VCaP (cell line): ENCODE measurements around the gene MCMBP.

ENCODE experiments used
- H3K27ac ChIP-seq: fragments of 450-650 bp; 2 replicates; pipeline ENCODE4 v1.5.1; 2017
- CTCF ChIP-seq: fragments of 450-650 bp; conservative IDR thresholded peaks from 2 replicates; pipeline ENCODE4 v1.5.1; 2017; ENCODE audit warnings: mild to moderate bottlenecking, moderate library complexity

MCMBP gene

GRCh38 chr10:119849944-119850343, 22.7 kb downstream of the MCMBP start:
- no peak for TF ChIP-seq CTCF
- H3K27ac ChIP-seq: no peak overlapping the region

- H3K27ac ChIP-seq: no peak overlapping the region
- TF ChIP-seq CTCF: no peak
Observed at GRCh38 chr10:119849031-119849789, 23.4 kb downstream of the MCMBP start.

- no peak overlapping the region for H3K27ac ChIP-seq
- no peak for TF ChIP-seq CTCF
Observed at GRCh38 chr10:119845656-119846055, 27.0 kb downstream of the MCMBP start.

GRCh38 chr10:119834188-119834587, 38.5 kb downstream of the MCMBP start:
- H3K27ac ChIP-seq: no peak overlapping the region
- no peak for TF ChIP-seq CTCF

GRCh38 chr10:119832951-119833350, 39.7 kb downstream of the MCMBP start:
- H3K27ac ChIP-seq: no peak overlapping the region

GRCh38 chr10:119831656-119832055, 41.0 kb downstream of the MCMBP start:
- no peak overlapping the region for H3K27ac ChIP-seq
- TF ChIP-seq CTCF: no peak

More at GRCh38 chr10:119832951-119833350, 39.7 kb downstream of the MCMBP start:
- TF ChIP-seq CTCF: no peak

GRCh38 chr10:119830851-119831250, 41.8 kb downstream of the MCMBP start:
- H3K27ac ChIP-seq: no peak overlapping the region

More at GRCh38 chr10:119830851-119831250, 41.8 kb downstream of the MCMBP start:
- TF ChIP-seq CTCF: no peak
